ENCODE data around the gene HCRTR1. TPM values are rescaled to one million over a fixed set of nuclear protein-coding genes. Genes with fewer than 3 reads are reported as not detected.

Gene HCRTR1
- polyA plus RNA-seq (2012; rRNA removed): 0.03 TPM in 1 of 2 replicates, not detected in the other
- 0.05 TPM in 1 of 2 replicates, not detected in the other for polyA plus RNA-seq (2012; cell fraction: cytosol; rRNA removed)
- 0.06 TPM in 1 of 2 replicates, not detected in the other for polyA plus RNA-seq (2012; cell fraction: nucleus; rRNA removed)

DNA sequence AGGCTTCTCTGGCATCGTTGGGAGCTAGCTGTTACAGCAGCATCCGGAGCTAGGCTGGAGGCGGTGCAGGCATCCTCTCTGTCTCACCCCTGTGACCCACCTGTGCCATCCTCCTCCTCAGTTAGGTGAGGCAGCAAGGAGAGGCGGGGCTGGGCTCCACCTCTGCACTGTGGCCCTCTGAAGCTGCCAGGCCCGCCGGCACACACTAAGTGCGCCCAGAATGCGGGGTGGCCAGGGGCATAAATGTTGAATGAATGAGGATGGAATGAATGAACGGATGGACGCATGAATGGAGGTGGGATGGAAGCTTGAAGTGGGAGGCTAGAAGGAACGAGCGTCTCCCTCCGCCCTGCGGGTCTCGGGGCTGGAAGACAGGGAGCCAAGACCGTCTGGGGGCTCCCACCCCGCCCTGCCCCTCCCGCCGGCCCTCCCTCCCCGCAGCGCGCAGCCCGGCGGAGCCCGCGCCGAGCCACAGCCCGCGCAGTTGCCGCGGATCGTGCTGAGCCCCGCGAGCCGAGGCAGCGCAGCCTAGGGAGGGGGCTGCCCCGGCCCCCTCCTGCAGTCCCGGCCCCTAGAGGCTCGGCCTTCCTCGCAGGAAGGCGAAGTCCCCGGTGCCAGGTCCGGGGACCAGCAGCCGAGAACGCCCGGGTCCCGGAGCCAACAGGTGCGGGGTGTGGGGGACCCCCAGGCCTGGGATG lies at the start of gene HCRTR1:
Gene HCRTR1 (plus strand): TSS at position 472 of the 698 bp plus-strand sequence. CDS start 1,504 bp downstream, outside the sequence.
- Histone ChIP-seq H3K9me2 (no peaks in the 10 kb centered on the region), H4K20me1 (ENCODE audit: insufficient read depth) (no peaks in the 10 kb centered on the region), H3K4me3 (ENCODE audit: low read depth in 2 of 2, low read length in 1 of 2) (peak within 1 kb of the TSS; percentile 58 to 68), H3K36me3 (replicated peaks in 1 of 2; ENCODE audit: control insufficient read depth in 1 of 2, insufficient read depth in 2 of 2, low read length in 1 of 2) (no peaks in the 10 kb centered on the region), H3K27me3 (ENCODE audit: insufficient read depth) (no peaks in the 10 kb centered on the region), H3K9me3 (no peaks in the 10 kb centered on the region), H3K4me1 (ENCODE audit: control insufficient read depth in 1 of 2, insufficient read depth in 2 of 2, low read depth in 1 of 2, low read length in 1 of 2) (peaks cover 0 to 24% of the 10 kb centered on the region in 2 experiments; a peak in 1 of 4 replicates), H3K4me2 (peak within 1 kb of the TSS; percentile 96), H3F3A (replicated peaks; ENCODE audit: insufficient read depth) (no peaks in the 10 kb centered on the region), H2AFZ (ENCODE audit: low read depth) (peak within 1 kb of the TSS; percentile 86; the same call in 1 of the 2 replicates), H3K79me2 (ENCODE audit: insufficient read depth) (no peaks in the 10 kb centered on the region), H3K27ac (ENCODE audit: low read depth in 2 of 2, low read length in 1 of 2) (no peak within 1 kb of the TSS; a peak in 1 of 4 replicates), H3K9ac (0 out of 2 replicates have a peak within 1 kb of the TSS, but pooled peaks have one; percentile 34)
- WGBS (ENCODE audit: low lambda C conversion rate): 56% methylated on average over 11 of the region's 48 CpGs
- peak; percentile 67 for DNase-seq
- no peak for TF ChIP-seq RFX5 (IDR thresholded peaks at IDR 0.05; ENCODE audit: low read length)
- TF ChIP-seq, protein P1, sequence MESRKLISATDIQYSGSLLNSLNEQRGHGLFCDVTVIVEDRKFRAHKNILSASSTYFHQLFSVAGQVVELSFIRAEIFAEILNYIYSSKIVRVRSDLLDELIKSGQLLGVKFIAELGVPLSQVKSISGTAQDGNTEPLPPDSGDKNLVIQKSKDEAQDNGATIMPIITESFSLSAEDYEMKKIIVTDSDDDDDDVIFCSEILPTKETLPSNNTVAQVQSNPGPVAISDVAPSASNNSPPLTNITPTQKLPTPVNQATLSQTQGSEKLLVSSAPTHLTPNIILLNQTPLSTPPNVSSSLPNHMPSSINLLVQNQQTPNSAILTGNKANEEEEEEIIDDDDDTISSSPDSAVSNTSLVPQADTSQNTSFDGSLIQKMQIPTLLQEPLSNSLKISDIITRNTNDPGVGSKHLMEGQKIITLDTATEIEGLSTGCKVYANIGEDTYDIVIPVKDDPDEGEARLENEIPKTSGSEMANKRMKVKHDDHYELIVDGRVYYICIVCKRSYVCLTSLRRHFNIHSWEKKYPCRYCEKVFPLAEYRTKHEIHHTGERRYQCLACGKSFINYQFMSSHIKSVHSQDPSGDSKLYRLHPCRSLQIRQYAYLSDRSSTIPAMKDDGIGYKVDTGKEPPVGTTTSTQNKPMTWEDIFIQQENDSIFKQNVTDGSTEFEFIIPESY (IDR thresholded peaks at IDR 0.05; ENCODE audit: borderline replicate concordance, low read depth): no peak
- no peak for TF ChIP-seq RCOR1 (IDR thresholded peaks at IDR 0.05; ENCODE audit: low read length)
- no peak for TF ChIP-seq TEAD4 (IDR thresholded peaks at IDR 0.05; ENCODE audit: borderline replicate concordance, insufficient read depth)
- no peak for TF ChIP-seq RXRA (IDR thresholded peaks at IDR 0.05; ENCODE audit: borderline replicate concordance, low read depth)
- TF ChIP-seq, protein P2, sequence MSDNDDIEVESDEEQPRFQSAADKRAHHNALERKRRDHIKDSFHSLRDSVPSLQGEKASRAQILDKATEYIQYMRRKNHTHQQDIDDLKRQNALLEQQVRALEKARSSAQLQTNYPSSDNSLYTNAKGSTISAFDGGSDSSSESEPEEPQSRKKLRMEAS (IDR thresholded peaks at IDR 0.05; ENCODE audit: low read depth): no peak
- no peak for TF ChIP-seq NRF1 (IDR thresholded peaks at IDR 0.05; ENCODE audit: low read depth, low read length)
- ChIA-PET CTCF (interaction anchor here (0.6 to 4.2 kb wide), 31 partner anchors 8 to 683 kb away, joined by 3 to 56 read pairs (median 6); partner anchors contain the start of genes PEF1 and TINAGL1), POLR2A (no interaction called here)

DNA sequence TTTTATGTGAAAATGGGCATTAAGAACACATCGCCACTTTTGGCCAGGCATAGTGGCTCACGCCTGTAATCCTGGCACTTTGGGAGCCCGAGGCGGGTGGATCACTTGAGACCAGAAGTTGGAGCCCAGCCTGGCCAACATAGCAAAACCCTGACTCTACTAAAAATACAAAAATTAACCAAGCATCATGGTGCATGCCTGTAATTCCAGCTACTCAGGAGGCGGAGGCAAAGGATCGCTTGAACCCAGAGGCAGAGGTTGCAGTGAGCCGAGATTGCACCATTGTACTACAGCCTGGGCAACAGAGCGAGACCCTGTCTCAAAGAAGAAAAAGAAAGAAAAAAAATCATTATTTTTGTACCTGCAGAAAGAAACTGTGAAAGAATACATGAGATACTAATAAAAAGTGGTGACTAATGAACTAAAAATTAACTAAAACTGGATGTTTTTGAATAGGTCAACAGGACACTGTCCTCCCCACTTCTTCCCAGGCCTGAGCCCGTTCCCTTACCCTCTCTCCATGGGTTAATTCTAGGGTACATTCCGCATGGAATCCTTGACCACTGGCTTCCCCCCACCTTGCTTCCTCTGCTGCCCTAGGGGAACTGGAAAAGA lies 49.4 kb upstream of the HCRTR1 start:
- ChIA-PET POLR2A (no interaction called here), CTCF (interaction anchor here (1.0 to 5.1 kb wide), 6 partner anchors 19 to 396 kb away, joined by 3 to 21 read pairs (median 4); no protein-coding TSS in a partner anchor)
- no peaks in the 10 kb centered on the region for H3K27me3 ChIP-seq (ENCODE audit: insufficient read depth)
- H4K20me1 ChIP-seq (ENCODE audit: insufficient read depth): no peaks in the 10 kb centered on the region
- no peak overlapping the region for H3K9ac ChIP-seq
- H3K9me2 ChIP-seq: no peaks in the 10 kb centered on the region
- no peak for TF ChIP-seq TCF12 (IDR thresholded peaks at IDR 0.05)
- TF ChIP-seq TAF1 (IDR thresholded peaks at IDR 0.05; ENCODE audit: borderline replicate concordance, low read depth, low read length): no peak
- TF ChIP-seq, protein P3, sequence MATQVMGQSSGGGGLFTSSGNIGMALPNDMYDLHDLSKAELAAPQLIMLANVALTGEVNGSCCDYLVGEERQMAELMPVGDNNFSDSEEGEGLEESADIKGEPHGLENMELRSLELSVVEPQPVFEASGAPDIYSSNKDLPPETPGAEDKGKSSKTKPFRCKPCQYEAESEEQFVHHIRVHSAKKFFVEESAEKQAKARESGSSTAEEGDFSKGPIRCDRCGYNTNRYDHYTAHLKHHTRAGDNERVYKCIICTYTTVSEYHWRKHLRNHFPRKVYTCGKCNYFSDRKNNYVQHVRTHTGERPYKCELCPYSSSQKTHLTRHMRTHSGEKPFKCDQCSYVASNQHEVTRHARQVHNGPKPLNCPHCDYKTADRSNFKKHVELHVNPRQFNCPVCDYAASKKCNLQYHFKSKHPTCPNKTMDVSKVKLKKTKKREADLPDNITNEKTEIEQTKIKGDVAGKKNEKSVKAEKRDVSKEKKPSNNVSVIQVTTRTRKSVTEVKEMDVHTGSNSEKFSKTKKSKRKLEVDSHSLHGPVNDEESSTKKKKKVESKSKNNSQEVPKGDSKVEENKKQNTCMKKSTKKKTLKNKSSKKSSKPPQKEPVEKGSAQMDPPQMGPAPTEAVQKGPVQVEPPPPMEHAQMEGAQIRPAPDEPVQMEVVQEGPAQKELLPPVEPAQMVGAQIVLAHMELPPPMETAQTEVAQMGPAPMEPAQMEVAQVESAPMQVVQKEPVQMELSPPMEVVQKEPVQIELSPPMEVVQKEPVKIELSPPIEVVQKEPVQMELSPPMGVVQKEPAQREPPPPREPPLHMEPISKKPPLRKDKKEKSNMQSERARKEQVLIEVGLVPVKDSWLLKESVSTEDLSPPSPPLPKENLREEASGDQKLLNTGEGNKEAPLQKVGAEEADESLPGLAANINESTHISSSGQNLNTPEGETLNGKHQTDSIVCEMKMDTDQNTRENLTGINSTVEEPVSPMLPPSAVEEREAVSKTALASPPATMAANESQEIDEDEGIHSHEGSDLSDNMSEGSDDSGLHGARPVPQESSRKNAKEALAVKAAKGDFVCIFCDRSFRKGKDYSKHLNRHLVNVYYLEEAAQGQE (IDR thresholded peaks at IDR 0.05; ENCODE audit: low read depth, low read length): no peak
- TF ChIP-seq, protein P4, sequence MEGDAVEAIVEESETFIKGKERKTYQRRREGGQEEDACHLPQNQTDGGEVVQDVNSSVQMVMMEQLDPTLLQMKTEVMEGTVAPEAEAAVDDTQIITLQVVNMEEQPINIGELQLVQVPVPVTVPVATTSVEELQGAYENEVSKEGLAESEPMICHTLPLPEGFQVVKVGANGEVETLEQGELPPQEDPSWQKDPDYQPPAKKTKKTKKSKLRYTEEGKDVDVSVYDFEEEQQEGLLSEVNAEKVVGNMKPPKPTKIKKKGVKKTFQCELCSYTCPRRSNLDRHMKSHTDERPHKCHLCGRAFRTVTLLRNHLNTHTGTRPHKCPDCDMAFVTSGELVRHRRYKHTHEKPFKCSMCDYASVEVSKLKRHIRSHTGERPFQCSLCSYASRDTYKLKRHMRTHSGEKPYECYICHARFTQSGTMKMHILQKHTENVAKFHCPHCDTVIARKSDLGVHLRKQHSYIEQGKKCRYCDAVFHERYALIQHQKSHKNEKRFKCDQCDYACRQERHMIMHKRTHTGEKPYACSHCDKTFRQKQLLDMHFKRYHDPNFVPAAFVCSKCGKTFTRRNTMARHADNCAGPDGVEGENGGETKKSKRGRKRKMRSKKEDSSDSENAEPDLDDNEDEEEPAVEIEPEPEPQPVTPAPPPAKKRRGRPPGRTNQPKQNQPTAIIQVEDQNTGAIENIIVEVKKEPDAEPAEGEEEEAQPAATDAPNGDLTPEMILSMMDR (IDR thresholded peaks at IDR 0.05): no peak
- TF ChIP-seq, protein P5, sequence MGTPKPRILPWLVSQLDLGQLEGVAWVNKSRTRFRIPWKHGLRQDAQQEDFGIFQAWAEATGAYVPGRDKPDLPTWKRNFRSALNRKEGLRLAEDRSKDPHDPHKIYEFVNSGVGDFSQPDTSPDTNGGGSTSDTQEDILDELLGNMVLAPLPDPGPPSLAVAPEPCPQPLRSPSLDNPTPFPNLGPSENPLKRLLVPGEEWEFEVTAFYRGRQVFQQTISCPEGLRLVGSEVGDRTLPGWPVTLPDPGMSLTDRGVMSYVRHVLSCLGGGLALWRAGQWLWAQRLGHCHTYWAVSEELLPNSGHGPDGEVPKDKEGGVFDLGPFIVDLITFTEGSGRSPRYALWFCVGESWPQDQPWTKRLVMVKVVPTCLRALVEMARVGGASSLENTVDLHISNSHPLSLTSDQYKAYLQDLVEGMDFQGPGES (IDR thresholded peaks at IDR 0.05; ENCODE audit: low read depth, low read length): no peak
- WGBS (ENCODE audit: low lambda C conversion rate): 83% methylated on average over 10 of the region's 10 CpGs
- no peak overlapping the region for H3K4me2 ChIP-seq
- no peaks in the 10 kb centered on the region for H3F3A ChIP-seq (replicated peaks; ENCODE audit: insufficient read depth)
- H3K4me1 ChIP-seq (ENCODE audit: control insufficient read depth in 1 of 2, insufficient read depth in 2 of 2, low read depth in 1 of 2, low read length in 1 of 2): peaks cover 0 to 7% of the 10 kb centered on the region in 2 experiments; a peak in 3 of 4 replicates
- H3K36me3 ChIP-seq (replicated peaks in 1 of 2; ENCODE audit: control insufficient read depth in 1 of 2, insufficient read depth in 2 of 2, low read length in 1 of 2): no peaks in the 10 kb centered on the region
- H3K27ac ChIP-seq (ENCODE audit: low read depth in 2 of 2, low read length in 1 of 2): no peak overlapping the region
- no peak overlapping the region for H3K4me3 ChIP-seq (ENCODE audit: low read depth in 2 of 2, low read length in 1 of 2)
- H3K9me3 ChIP-seq: no peaks in the 10 kb centered on the region
- no peak for DNase-seq
- H2AFZ ChIP-seq (ENCODE audit: low read depth): no peak overlapping the region
- H3K79me2 ChIP-seq (ENCODE audit: insufficient read depth): no peaks in the 10 kb centered on the region
